Measurements from ENCODE around the gene GUCA2A.

DNA sequence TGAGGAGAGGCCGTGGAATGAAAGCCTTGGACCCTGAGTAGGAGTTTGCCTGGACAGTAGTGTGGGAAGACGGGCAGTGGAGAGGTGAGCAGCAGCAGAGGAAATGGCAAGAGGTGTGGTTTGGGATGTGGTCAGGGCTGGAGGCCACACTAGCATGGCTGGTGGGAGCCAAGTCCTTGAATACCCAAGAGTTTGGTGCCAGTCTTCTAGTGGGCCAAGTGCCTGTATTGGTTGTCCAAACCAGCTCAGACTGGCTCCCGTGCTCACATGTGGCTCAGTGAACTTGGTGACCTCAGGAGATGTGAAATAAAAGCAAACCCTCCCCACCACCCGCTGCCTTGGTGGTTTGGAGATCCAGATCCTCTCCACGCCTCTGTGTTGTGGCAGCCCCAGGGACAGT, 2.4 kb downstream of the GUCA2A start:
- TF ChIP-seq CTCF (IDR thresholded peaks at IDR 0.05) (no peak), POLR2AphosphoS5 (IDR thresholded peaks at IDR 0.05; ENCODE audit: insufficient read depth in 1 of 2, low read depth in 1 of 2) (no peak), POLR2A (IDR thresholded peaks at IDR 0.05) (no peak)
